NCI-H2029 treated with DMSO at 0.1 percent for 48 hours (cell line): ENCODE measurements around the gene TEX29.

Source experiments
- DNase-seq: peaks from one replicate; lab custom pipeline; 2025; lab: John Stamatoyannopoulos, UW

Gene TEX29

GRCh38 chr13:111322001-111322915 is 1.8 kb downstream of the TEX29 start:
- no peak for DNase-seq

- no peak for DNase-seq
These were observed 2.5 kb downstream of the TEX29 start for GRCh38 chr13:111322916-111323331.

GRCh38 chr13:111323549-111323948 is 3.1 kb downstream of the TEX29 start:
- no peak for DNase-seq

GRCh38 chr13:111323950-111324651 is 3.7 kb downstream of the TEX29 start:
- DNase-seq: no peak

GRCh38 chr13:111324736-111325135 is 4.3 kb downstream of the TEX29 start:
- no peak for DNase-seq

- DNase-seq: no peak
These were observed 4.9 kb downstream of the TEX29 start for GRCh38 chr13:111325146-111325890.

GRCh38 chr13:111325941-111326620 is 5.6 kb downstream of the TEX29 start:
- DNase-seq: no peak

- DNase-seq: no peak
These were observed 6.2 kb downstream of the TEX29 start for GRCh38 chr13:111326621-111326965.

- no peak for DNase-seq
These were observed 6.7 kb downstream of the TEX29 start for GRCh38 chr13:111326981-111327642.

GRCh38 chr13:111327730-111328573 is 7.5 kb downstream of the TEX29 start:
- no peak for DNase-seq

GRCh38 chr13:111328574-111329410 is 8.3 kb downstream of the TEX29 start:
- DNase-seq: no peak

GRCh38 chr13:111329641-111330040 is 9.2 kb downstream of the TEX29 start:
- no peak for DNase-seq

GRCh38 chr13:111330066-111330610 is 9.7 kb downstream of the TEX29 start:
- DNase-seq: no peak

GRCh38 chr13:111335298-111335697 is 14.9 kb downstream of the TEX29 start:
- DNase-seq: no peak

GRCh38 chr13:111336666-111337065 is 16.2 kb downstream of the TEX29 start:
- DNase-seq: no peak

GRCh38 chr13:111337206-111337605 is 16.8 kb downstream of the TEX29 start:
- DNase-seq: no peak

- DNase-seq: no peak
These were observed 17.3 kb downstream of the TEX29 start for GRCh38 chr13:111337741-111338140.

GRCh38 chr13:111338841-111339240 is 18.4 kb downstream of the TEX29 start:
- DNase-seq: no peak
